ENCODE measurements around the gene PDE5A.

The PDE5A gene

GRCh38 chr4:119550857-119551532 lies 77.6 kb downstream of the PDE5A start:
- no peak overlapping the region for H3K4me3 ChIP-seq (ENCODE audit: low read depth in 1 of 2, low read length in 2 of 2)
- H3K9ac ChIP-seq (ENCODE audit: low read depth in 1 of 2, low read length in 2 of 2) = no peak overlapping the region
- no peaks in the 10 kb centered on the region for H3K9me3 ChIP-seq (ENCODE audit: control insufficient read depth in 1 of 2, low read length in 2 of 2)
- H3K4me1 ChIP-seq (ENCODE audit: control insufficient read depth in 1 of 2, insufficient read depth in 2 of 2, low read length in 2 of 2) = no peaks in the 10 kb centered on the region
- no peak overlapping the region for H3K27ac ChIP-seq (ENCODE audit: low read depth, low read length)
- H3K27me3 ChIP-seq (ENCODE audit: control insufficient read depth in 1 of 2, insufficient read depth in 2 of 2, low read length in 2 of 2) = no peaks in the 10 kb centered on the region
- peaks cover 2 to 19% of the 10 kb centered on the region in 2 donors for H3K36me3 ChIP-seq (ENCODE audit: control insufficient read depth in 1 of 2, insufficient read depth in 2 of 2, low read length in 2 of 2)

- no peaks in the 10 kb centered on the region for H3K27me3 ChIP-seq (ENCODE audit: control insufficient read depth in 1 of 2, insufficient read depth in 2 of 2, low read length in 2 of 2)
- H3K4me3 ChIP-seq (ENCODE audit: low read depth in 1 of 2, low read length in 2 of 2) = no peak overlapping the region
- no peak overlapping the region for H3K9ac ChIP-seq (ENCODE audit: low read depth in 1 of 2, low read length in 2 of 2)
- H3K9me3 ChIP-seq (ENCODE audit: control insufficient read depth in 1 of 2, low read length in 2 of 2) = no peaks in the 10 kb centered on the region
- H3K4me1 ChIP-seq (ENCODE audit: control insufficient read depth in 1 of 2, insufficient read depth in 2 of 2, low read length in 2 of 2) = no peaks in the 10 kb centered on the region
- no peak overlapping the region for H3K27ac ChIP-seq (ENCODE audit: low read depth, low read length)
- H3K36me3 ChIP-seq (ENCODE audit: control insufficient read depth in 1 of 2, insufficient read depth in 2 of 2, low read length in 2 of 2) = peaks cover 0 to 14% of the 10 kb centered on the region in 2 donors
These were observed 79.0 kb downstream of the PDE5A start for GRCh38 chr4:119549639-119550038.

- H3K4me3 ChIP-seq (ENCODE audit: low read depth in 1 of 2, low read length in 2 of 2) = no peak overlapping the region
These were observed 84.8 kb downstream of the PDE5A start for GRCh38 chr4:119543779-119544178.

GRCh38 chr4:119543187-119543586 lies 85.4 kb downstream of the PDE5A start:
- H3K27ac ChIP-seq (ENCODE audit: low read depth, low read length) = no peak overlapping the region

More at GRCh38 chr4:119543779-119544178, 84.8 kb downstream of the PDE5A start:
- Histone ChIP-seq H3K9ac (ENCODE audit: low read depth in 1 of 2, low read length in 2 of 2) (no peak overlapping the region), H3K4me1 (ENCODE audit: control insufficient read depth in 1 of 2, insufficient read depth in 2 of 2, low read length in 2 of 2) (no peaks in the 10 kb centered on the region), H3K36me3 (ENCODE audit: control insufficient read depth in 1 of 2, insufficient read depth in 2 of 2, low read length in 2 of 2) (peaks cover 8 to 14% of the 10 kb centered on the region in 2 donors), H3K27ac (ENCODE audit: low read depth, low read length) (no peak overlapping the region), H3K27me3 (ENCODE audit: control insufficient read depth in 1 of 2, insufficient read depth in 2 of 2, low read length in 2 of 2) (no peaks in the 10 kb centered on the region), H3K9me3 (ENCODE audit: control insufficient read depth in 1 of 2, low read length in 2 of 2) (no peaks in the 10 kb centered on the region)

GRCh38 chr4:119540249-119540648 lies 88.4 kb downstream of the PDE5A start:
- no peak overlapping the region for H3K4me3 ChIP-seq (ENCODE audit: low read depth in 1 of 2, low read length in 2 of 2)
- no peak overlapping the region for H3K9ac ChIP-seq (ENCODE audit: low read depth in 1 of 2, low read length in 2 of 2)
- H3K36me3 ChIP-seq (ENCODE audit: control insufficient read depth in 1 of 2, insufficient read depth in 2 of 2, low read length in 2 of 2) = peaks cover 19 to 32% of the 10 kb centered on the region in 2 donors
- peaks cover 0 to 11% of the 10 kb centered on the region in 2 donors for H3K4me1 ChIP-seq (ENCODE audit: control insufficient read depth in 1 of 2, insufficient read depth in 2 of 2, low read length in 2 of 2)
- no peaks in the 10 kb centered on the region for H3K27me3 ChIP-seq (ENCODE audit: control insufficient read depth in 1 of 2, insufficient read depth in 2 of 2, low read length in 2 of 2)
- H3K27ac ChIP-seq (ENCODE audit: low read depth, low read length) = no peak overlapping the region
- no peaks in the 10 kb centered on the region for H3K9me3 ChIP-seq (ENCODE audit: control insufficient read depth in 1 of 2, low read length in 2 of 2)

More at GRCh38 chr4:119543187-119543586, 85.4 kb downstream of the PDE5A start:
- Histone ChIP-seq H3K36me3 (ENCODE audit: control insufficient read depth in 1 of 2, insufficient read depth in 2 of 2, low read length in 2 of 2) (peaks cover 9 to 15% of the 10 kb centered on the region in 2 donors), H3K4me3 (ENCODE audit: low read depth in 1 of 2, low read length in 2 of 2) (no peak overlapping the region), H3K27me3 (ENCODE audit: control insufficient read depth in 1 of 2, insufficient read depth in 2 of 2, low read length in 2 of 2) (no peaks in the 10 kb centered on the region), H3K9ac (ENCODE audit: low read depth in 1 of 2, low read length in 2 of 2) (no peak overlapping the region), H3K9me3 (ENCODE audit: control insufficient read depth in 1 of 2, low read length in 2 of 2) (no peaks in the 10 kb centered on the region), H3K4me1 (ENCODE audit: control insufficient read depth in 1 of 2, insufficient read depth in 2 of 2, low read length in 2 of 2) (no peaks in the 10 kb centered on the region)

GRCh38 chr4:119537586-119537985 lies 91.0 kb downstream of the PDE5A start:
- H3K4me1 ChIP-seq (ENCODE audit: control insufficient read depth in 1 of 2, insufficient read depth in 2 of 2, low read length in 2 of 2) = peaks cover 0 to 11% of the 10 kb centered on the region in 2 donors
- no peak overlapping the region for H3K27ac ChIP-seq (ENCODE audit: low read depth, low read length)
- H3K4me3 ChIP-seq (ENCODE audit: low read depth in 1 of 2, low read length in 2 of 2) = no peak overlapping the region
- no peaks in the 10 kb centered on the region for H3K27me3 ChIP-seq (ENCODE audit: control insufficient read depth in 1 of 2, insufficient read depth in 2 of 2, low read length in 2 of 2)
- peaks cover 23 to 38% of the 10 kb centered on the region in 2 donors for H3K36me3 ChIP-seq (ENCODE audit: control insufficient read depth in 1 of 2, insufficient read depth in 2 of 2, low read length in 2 of 2)
- H3K9ac ChIP-seq (ENCODE audit: low read depth in 1 of 2, low read length in 2 of 2) = no peak overlapping the region
- peaks cover 0 to 3% of the 10 kb centered on the region in 2 donors for H3K9me3 ChIP-seq (ENCODE audit: control insufficient read depth in 1 of 2, low read length in 2 of 2)

- peaks cover 0 to 11% of the 10 kb centered on the region in 2 donors for H3K4me1 ChIP-seq (ENCODE audit: control insufficient read depth in 1 of 2, insufficient read depth in 2 of 2, low read length in 2 of 2)
- H3K9me3 ChIP-seq (ENCODE audit: control insufficient read depth in 1 of 2, low read length in 2 of 2) = peaks cover 0 to 3% of the 10 kb centered on the region in 2 donors
- no peak overlapping the region for H3K9ac ChIP-seq (ENCODE audit: low read depth in 1 of 2, low read length in 2 of 2)
- no peaks in the 10 kb centered on the region for H3K27me3 ChIP-seq (ENCODE audit: control insufficient read depth in 1 of 2, insufficient read depth in 2 of 2, low read length in 2 of 2)
- no peak overlapping the region for H3K4me3 ChIP-seq (ENCODE audit: low read depth in 1 of 2, low read length in 2 of 2)
- H3K27ac ChIP-seq (ENCODE audit: low read depth, low read length) = no peak overlapping the region
- H3K36me3 ChIP-seq (ENCODE audit: control insufficient read depth in 1 of 2, insufficient read depth in 2 of 2, low read length in 2 of 2) = peaks cover 19 to 31% of the 10 kb centered on the region in 2 donors
These were observed 91.8 kb downstream of the PDE5A start for GRCh38 chr4:119536572-119537528.

- H3K27ac ChIP-seq (ENCODE audit: low read depth, low read length) = no peak overlapping the region
- H3K4me3 ChIP-seq (ENCODE audit: low read depth in 1 of 2, low read length in 2 of 2) = no peak overlapping the region
- H3K9ac ChIP-seq (ENCODE audit: low read depth in 1 of 2, low read length in 2 of 2) = no peak overlapping the region
- peaks cover 0 to 3% of the 10 kb centered on the region in 2 donors for H3K9me3 ChIP-seq (ENCODE audit: control insufficient read depth in 1 of 2, low read length in 2 of 2)
- no peaks in the 10 kb centered on the region for H3K27me3 ChIP-seq (ENCODE audit: control insufficient read depth in 1 of 2, insufficient read depth in 2 of 2, low read length in 2 of 2)
- H3K36me3 ChIP-seq (ENCODE audit: control insufficient read depth in 1 of 2, insufficient read depth in 2 of 2, low read length in 2 of 2) = peaks cover 17 to 34% of the 10 kb centered on the region in 2 donors
- peaks cover 0 to 11% of the 10 kb centered on the region in 2 donors for H3K4me1 ChIP-seq (ENCODE audit: control insufficient read depth in 1 of 2, insufficient read depth in 2 of 2, low read length in 2 of 2)
These were observed 96.3 kb downstream of the PDE5A start for GRCh38 chr4:119532319-119532718.

- Histone ChIP-seq H3K36me3 (ENCODE audit: control insufficient read depth in 1 of 2, insufficient read depth in 2 of 2, low read length in 2 of 2) (peaks cover 12 to 28% of the 10 kb centered on the region in 2 donors), H3K4me1 (ENCODE audit: control insufficient read depth in 1 of 2, insufficient read depth in 2 of 2, low read length in 2 of 2) (no peaks in the 10 kb centered on the region), H3K9ac (ENCODE audit: low read depth in 1 of 2, low read length in 2 of 2) (no peak overlapping the region), H3K4me3 (ENCODE audit: low read depth in 1 of 2, low read length in 2 of 2) (no peak overlapping the region), H3K27me3 (ENCODE audit: control insufficient read depth in 1 of 2, insufficient read depth in 2 of 2, low read length in 2 of 2) (no peaks in the 10 kb centered on the region), H3K27ac (ENCODE audit: low read depth, low read length) (no peak overlapping the region), H3K9me3 (ENCODE audit: control insufficient read depth in 1 of 2, low read length in 2 of 2) (peaks cover 0 to 3% of the 10 kb centered on the region in 2 donors)
These were observed 98.8 kb downstream of the PDE5A start for GRCh38 chr4:119529788-119530187.
